Peyer's patch (tissue), 4 donors: ENCODE data around the gene B3GALNT1. TPM values are rescaled to one million over a fixed set of nuclear protein-coding genes. Genes with fewer than 3 reads are reported as not detected.
"Not testable (repeated sequence)": the region's sequence is repeated elsewhere in the genome, so short reads cannot be mapped to it uniquely, and the experiment has no call there.

Experiments used
- DNase-seq, 3 donors: peaks; one replicate each; pipeline ENCODE4 v3.0.0-alpha.2; 2017 to 2019
- H3K27ac ChIP-seq, 4 donors: fragments of 200-600 bp; sonication (generic); one replicate each; pipeline ENCODE4 v1.5.1; 2016 to 2019
- H3K27me3 ChIP-seq, 2 donors: fragments of 200-600 bp; sonication (generic); one replicate each; pipeline ENCODE4 v1.5.1; 2019
- H3K36me3 ChIP-seq, 3 donors: fragments of 200-600 bp; sonication (generic); one replicate each; pipeline ENCODE4 v1.5.1; 2016 to 2019
- H3K4me1 ChIP-seq, 4 donors: fragments of 200-600 bp; sonication (generic); one replicate each; pipeline ENCODE4 v1.5.1; 2016 to 2019
- H3K4me3 ChIP-seq, 4 donors: fragments of 200-600 bp; sonication (generic); 1 replicate in 3 of 4; 2 replicates in 1 of 4; pipeline ENCODE4 v1.5.1; 2016 to 2019; ENCODE audit warnings: mild to moderate bottlenecking in 1 of 4
- H3K9me3 ChIP-seq, 4 donors: fragments of 200-600 bp; sonication (generic); one replicate each; pipeline ENCODE4 v1.5.1; 2016 to 2019; ENCODE audit warnings: mild to moderate bottlenecking in 1 of 4
- CTCF ChIP-seq, 6 experiments: fragments of 450-650 bp in 4 of 6; fragments of 200-600 bp in 2 of 6; sonication (generic) in 1 of 6; IDR thresholded peaks; one replicate each; pipeline ENCODE4 v1.5.1; 2017 to 2019; ENCODE audit warnings: antibody characterized with exemption in 6 of 6, mild to moderate bottlenecking in 3 of 6, moderate library complexity in 1 of 6
- POLR2A ChIP-seq, 2 donors: fragments of 450-650 bp; IDR thresholded peaks; one replicate each; pipeline ENCODE4 v1.5.1; 2017; ENCODE audit warnings: antibody characterized with exemption in 2 of 2, mild to moderate bottlenecking in 2 of 2, moderate library complexity in 2 of 2
- total RNA-seq, 4 donors: library from RNA; depleted of rRNA; stranded (reverse); fragments of >200 nt; gene quantifications; one replicate each; pipeline ENCODE4 v1.1.0, GENCODE V29; 2016

The B3GALNT1 gene
- total RNA-seq, 4 donors from 2014 or later, result 0.18 to 1.4 (median 0.61) TPM

DNA sequence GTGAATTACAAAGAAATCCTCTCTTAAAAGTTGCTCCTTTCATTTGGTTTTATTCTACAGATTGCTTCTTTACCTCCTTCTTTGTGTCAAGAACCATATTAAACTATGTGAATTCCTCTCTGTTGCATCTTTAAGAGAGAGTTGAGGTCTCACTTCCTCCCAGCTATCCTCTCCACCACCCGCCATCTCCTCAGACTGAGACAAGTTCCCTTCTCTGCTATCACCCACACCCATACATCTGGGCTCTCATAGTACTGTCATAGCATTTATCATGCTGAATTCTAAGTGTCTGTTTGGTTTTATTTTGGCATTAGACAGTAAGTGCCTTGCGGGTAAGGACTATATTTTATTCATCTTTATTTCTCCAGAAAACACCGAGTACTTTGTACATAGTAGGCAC, 54.2 kb downstream of the B3GALNT1 start:
- TF ChIP-seq POLR2A (IDR thresholded peaks at IDR 0.05), result no peak
- no peaks in the 10 kb centered on the region for H3K27me3 ChIP-seq
- no peak for DNase-seq

DNA sequence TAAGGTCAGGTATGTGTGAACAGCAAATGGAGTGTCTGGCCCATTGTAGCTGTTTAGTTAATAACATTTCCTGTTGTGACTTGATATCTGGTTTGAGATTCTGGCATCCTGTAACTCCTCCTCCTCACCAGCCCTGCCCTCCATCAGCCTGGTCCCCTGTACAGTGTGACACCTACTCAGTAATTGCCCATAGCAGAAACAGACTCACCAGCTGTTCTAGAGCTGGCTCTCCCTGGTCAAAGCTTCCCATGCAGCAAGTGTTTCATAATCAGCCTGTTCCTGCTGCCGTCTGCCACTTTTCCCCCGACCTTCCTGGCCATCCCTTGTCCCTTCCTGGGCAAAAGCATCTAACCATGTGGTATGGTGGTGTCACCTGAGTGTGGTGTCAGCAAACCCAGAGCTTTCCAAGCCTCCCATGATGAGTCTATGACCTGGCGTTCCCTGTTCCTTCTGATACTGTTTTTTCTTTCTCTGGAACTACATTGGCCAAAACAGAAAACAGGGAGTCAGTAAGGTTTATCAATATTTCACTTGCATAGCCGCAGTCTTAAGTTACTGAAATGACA, 55.4 kb downstream of the B3GALNT1 start:
- no peaks in the 10 kb centered on the region for H3K27me3 ChIP-seq
- no peak overlapping the region for H3K4me3 ChIP-seq
- no peaks in the 10 kb centered on the region for H3K36me3 ChIP-seq
- H3K9me3 ChIP-seq, result no peaks in the 10 kb centered on the region
- no peak for DNase-seq
- TF ChIP-seq POLR2A (IDR thresholded peaks at IDR 0.05) (no peak), CTCF (IDR thresholded peaks at IDR 0.05) (no peak)
- H3K27ac ChIP-seq, result no peak overlapping the region
- no peaks in the 10 kb centered on the region for H3K4me1 ChIP-seq

More for the DNA sequence above, 54.2 kb downstream of the B3GALNT1 start:
- Histone ChIP-seq H3K36me3 (no peaks in the 10 kb centered on the region), H3K27ac (no peak overlapping the region), H3K9me3 (no peaks in the 10 kb centered on the region), H3K4me3 (no peak overlapping the region), H3K4me1 (no peaks in the 10 kb centered on the region)

GRCh38 chr3:161043336-161044035, 61.7 kb downstream of the B3GALNT1 start:
- Histone ChIP-seq H3K4me3 (no peak overlapping the region), H3K9me3 (no peaks in the 10 kb centered on the region), H3K4me1 (no peaks in the 10 kb centered on the region), H3K27ac (no peak overlapping the region), H3K27me3 (no peaks in the 10 kb centered on the region), H3K36me3 (no peaks in the 10 kb centered on the region)
- TF ChIP-seq POLR2A (IDR thresholded peaks at IDR 0.05), result no peak
- no peak for TF ChIP-seq CTCF (IDR thresholded peaks at IDR 0.05)
- no peak for DNase-seq

DNA sequence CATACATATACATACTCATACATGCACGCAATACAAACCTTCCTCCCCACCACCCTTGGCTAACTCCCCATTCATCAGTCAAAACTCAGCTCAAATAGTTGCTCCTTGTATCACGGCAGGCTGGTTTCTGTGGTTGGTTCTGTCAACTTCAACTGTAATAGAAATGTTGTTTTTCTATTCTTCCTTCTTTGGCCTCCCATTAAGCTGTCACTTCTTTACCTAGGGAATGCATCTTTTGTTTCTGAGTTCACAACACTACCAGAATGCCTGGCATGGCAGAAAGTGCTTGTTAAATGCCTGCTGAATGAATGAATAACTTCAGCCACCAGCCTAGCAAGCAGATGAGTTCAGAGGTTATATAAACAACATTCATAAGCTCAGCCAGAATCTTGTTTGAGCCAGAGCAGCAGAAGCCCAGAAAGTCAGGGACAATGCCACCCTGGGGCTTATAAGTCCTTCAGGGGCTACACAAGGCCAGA, 63.1 kb downstream of the B3GALNT1 start:
- no peaks in the 10 kb centered on the region for H3K9me3 ChIP-seq
- H3K27ac ChIP-seq, result no peak overlapping the region
- H3K27me3 ChIP-seq, result no peaks in the 10 kb centered on the region
- no peaks in the 10 kb centered on the region for H3K4me1 ChIP-seq
- H3K36me3 ChIP-seq, result no peaks in the 10 kb centered on the region
- H3K4me3 ChIP-seq, result no peak overlapping the region
- no peak for DNase-seq
- TF ChIP-seq CTCF (IDR thresholded peaks at IDR 0.05) (no peak), POLR2A (IDR thresholded peaks at IDR 0.05) (no peak)

- TF ChIP-seq CTCF (IDR thresholded peaks at IDR 0.05) (no peak), POLR2A (IDR thresholded peaks at IDR 0.05) (no peak)
- H3K27me3 ChIP-seq, result no peaks in the 10 kb centered on the region
- no peaks in the 10 kb centered on the region for H3K36me3 ChIP-seq
- H3K9me3 ChIP-seq, result no peaks in the 10 kb centered on the region
- H3K27ac ChIP-seq, result no peak overlapping the region
- no peaks in the 10 kb centered on the region for H3K4me1 ChIP-seq
- H3K4me3 ChIP-seq, result no peak overlapping the region
- no peak for DNase-seq
Observed at GRCh38 chr3:161038725-161039124, 66.4 kb downstream of the B3GALNT1 start.

- H3K4me1 ChIP-seq, result no peaks in the 10 kb centered on the region
- no peaks in the 10 kb centered on the region for H3K36me3 ChIP-seq
- no peak overlapping the region for H3K4me3 ChIP-seq
- H3K27ac ChIP-seq, result no peak overlapping the region
- H3K9me3 ChIP-seq, result no peaks in the 10 kb centered on the region
- H3K27me3 ChIP-seq, result no peaks in the 10 kb centered on the region
- no peak for TF ChIP-seq POLR2A (IDR thresholded peaks at IDR 0.05)
- TF ChIP-seq CTCF (IDR thresholded peaks at IDR 0.05), result no peak
- DNase-seq, result no peak
Observed at GRCh38 chr3:161035711-161036110, 69.4 kb downstream of the B3GALNT1 start.

GRCh38 chr3:161034913-161035550, 70.1 kb downstream of the B3GALNT1 start:
- not testable (repeated sequence) for H3K4me3 ChIP-seq, H3K27me3 ChIP-seq, DNase-seq, H3K9me3 ChIP-seq, H3K27ac ChIP-seq, H3K36me3 ChIP-seq, H3K4me1 ChIP-seq
